GM18909 (cell line): ENCODE results near the gene ANKFN1.

ENCODE experiments used
- ATAC-seq: cut with Tn5 transposase; IDR thresholded peaks from one replicate; pipeline ENCODE4 v1.9.1; 2021; ENCODE audit warnings: mild to moderate bottlenecking; ENCODE audit not compliant: unreplicated experiment, poor library complexity

The ANKFN1 gene

DNA sequence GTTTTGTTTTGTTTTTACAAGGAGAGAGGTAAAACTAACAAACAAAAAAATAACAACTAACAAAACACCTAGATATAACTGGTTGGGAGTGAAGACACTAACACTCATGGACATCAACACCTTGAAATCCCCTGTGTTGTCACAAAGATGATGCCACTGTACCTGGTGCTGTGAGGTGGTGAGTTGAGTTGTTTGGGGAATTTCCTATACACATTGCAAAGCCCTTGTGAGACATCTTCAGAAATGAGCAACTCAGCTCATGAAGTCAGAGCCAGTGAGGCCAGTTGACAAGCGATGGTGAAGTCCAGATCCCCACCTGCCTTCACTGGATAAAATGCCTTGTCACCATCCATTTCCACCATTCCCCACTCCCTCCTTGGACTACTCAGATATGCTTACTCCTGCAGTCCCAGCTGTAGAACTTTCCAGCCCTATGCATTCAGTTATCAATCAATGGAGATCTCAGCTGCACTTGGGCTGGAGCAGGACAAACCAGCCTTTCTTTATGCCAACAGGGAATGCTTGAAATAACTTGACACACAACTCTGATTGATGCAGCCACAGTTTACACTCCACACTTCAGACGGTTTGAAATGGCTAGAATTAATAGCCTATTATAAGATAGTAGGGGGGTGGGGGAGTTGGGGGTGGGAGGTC is 22.2 kb downstream of the ANKFN1 start:
- ATAC-seq, result no peak

- no peak for ATAC-seq
These were observed 22.8 kb downstream of the ANKFN1 start for GRCh38 chr17:56176091-56176490.

- ATAC-seq, result no peak
These were observed 24.1 kb downstream of the ANKFN1 start for GRCh38 chr17:56177361-56177760.

GRCh38 chr17:56178203-56178602 is 24.9 kb downstream of the ANKFN1 start:
- ATAC-seq, result no peak

DNA sequence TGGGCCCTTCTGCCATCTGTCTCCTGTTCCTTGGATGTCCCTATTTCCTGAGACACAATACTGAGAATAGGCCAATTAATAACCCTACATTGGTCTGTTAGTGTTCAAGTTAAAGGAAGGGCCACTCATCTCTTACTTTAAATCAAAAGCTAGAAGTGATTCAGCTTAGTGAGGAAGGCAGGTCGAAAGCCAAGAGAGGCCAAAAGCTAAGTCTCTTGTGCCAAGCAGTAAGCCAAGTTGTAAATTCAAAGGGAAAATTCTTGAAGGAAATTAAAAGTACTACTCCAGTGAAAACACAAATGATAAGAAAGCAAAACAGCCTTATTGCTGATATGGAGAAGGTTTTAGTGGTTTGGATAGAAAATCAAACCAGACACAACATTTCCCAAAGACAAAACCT is 28.8 kb downstream of the ANKFN1 start:
- ATAC-seq, result no peak

DNA sequence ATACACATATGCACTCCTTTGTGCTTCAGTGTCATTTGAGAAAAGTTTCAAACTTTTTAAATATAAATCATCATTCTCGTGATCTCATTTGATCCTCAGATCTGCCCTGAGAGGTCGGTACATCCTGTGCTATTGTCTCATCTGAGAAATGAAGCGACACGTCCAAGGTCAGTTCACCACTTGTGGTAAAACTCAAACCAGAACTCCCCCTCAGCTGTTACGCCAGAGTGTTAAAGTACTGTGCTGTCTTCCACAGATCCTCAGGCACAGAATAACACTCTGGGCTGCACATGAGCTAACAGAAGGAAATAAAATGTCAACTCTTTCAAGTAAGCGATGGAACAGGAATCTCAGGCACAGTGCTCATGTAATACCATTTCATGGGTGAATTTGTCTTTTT is 31.4 kb downstream of the ANKFN1 start:
- ATAC-seq, result no peak

GRCh38 chr17:56185491-56186221 is 32.4 kb downstream of the ANKFN1 start:
- ATAC-seq, result no peak

- no peak for ATAC-seq
These were observed 33.0 kb downstream of the ANKFN1 start for GRCh38 chr17:56186222-56186786.

- no peak for ATAC-seq
These were observed 50.2 kb downstream of the ANKFN1 start for GRCh38 chr17:56203430-56203829.

DNA sequence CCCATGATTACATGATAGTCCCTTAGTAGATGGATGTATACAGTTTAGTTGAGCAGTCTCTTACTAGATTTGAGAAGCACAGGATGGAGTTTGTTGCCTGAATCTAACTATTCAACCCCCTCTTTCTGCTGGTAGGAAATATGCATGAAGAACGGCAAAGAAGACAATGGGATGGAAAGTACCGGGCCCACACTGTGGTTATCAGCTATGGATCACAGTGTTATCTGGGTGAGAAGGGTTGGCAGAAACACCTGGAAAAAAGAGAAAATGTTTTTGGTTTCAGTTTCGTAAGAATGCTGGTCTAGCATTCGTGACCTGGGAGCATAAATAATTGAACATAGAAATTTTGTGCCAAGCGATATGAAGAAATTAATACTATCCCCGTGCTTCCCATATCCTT is 53.1 kb downstream of the ANKFN1 start:
- ATAC-seq, result no peak

GRCh38 chr17:56213031-56213430 is 59.8 kb downstream of the ANKFN1 start:
- no peak for ATAC-seq

DNA sequence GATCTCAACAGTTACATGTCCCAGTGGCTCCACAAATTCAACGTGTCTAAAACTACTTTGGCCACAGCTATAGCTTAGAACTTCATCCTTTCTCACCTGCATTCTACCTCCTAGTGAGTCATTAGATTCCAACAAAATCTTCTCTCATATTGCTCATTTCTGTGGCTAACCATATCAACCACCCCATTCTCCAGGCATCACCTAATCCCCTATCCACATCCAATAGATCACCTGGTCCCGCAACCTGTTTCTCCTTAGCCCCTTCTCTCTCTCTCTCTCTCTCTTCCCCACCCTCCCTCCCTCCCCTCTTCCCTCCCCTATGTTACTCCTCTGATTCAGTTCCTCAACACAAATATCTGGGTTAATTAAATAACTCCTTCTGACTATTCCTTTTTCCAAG is 64.6 kb downstream of the ANKFN1 start:
- ATAC-seq, result no peak

GRCh38 chr17:56222255-56222654 is 69.0 kb downstream of the ANKFN1 start:
- ATAC-seq, result no peak

GRCh38 chr17:56230660-56231059 is 77.4 kb downstream of the ANKFN1 start:
- ATAC-seq, result no peak

GRCh38 chr17:56231252-56231651 is 78.0 kb downstream of the ANKFN1 start:
- ATAC-seq, result no peak

DNA sequence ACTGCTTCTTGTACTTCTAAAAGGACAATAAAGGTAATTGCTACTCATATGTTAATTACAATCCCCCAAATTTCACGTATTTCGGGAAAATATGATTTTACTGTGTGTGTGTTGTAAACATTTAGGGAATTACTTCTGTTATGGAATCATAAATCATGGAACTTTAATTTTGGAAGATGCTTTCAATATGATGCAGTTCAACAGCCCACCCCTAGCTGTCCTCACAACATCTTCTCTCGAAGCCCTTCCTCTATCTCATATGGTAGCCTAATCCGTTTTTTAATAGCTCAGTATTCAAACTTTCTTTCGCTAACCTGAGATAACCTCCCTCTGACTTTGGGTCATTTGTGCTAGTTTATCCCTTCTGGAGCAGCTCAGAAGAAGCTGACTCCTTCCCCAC is 78.4 kb downstream of the ANKFN1 start:
- no peak for ATAC-seq

DNA sequence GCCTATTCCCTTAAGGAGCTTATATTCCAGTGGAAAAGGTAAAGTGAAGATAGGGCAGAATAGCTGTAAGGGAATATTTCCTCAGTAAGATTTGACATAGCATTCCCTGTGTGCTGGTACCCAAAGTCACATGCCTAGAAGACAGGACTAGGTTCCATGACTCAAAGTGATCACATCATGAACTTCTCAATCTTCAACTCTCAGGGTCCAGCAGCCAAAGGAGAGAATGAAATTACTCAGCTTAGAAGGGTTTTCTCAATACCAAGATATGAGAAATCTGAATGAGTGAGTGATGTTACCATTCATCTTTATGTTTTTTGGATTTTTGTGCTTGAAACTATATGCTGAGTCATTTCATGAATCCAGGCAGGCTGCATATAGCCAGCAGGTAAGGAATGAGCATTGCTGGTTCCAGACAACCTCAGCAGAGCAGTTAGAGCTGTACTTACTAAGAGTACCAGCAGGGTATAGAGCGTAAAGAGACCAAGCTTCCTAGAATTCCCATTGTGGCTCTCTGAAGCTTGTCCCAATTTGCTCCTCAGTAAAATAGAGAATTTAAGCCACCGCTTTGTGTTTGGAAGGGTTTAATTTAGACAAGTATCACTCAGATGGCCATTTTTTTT is 91.1 kb downstream of the ANKFN1 start:
- ATAC-seq, result no peak

- no peak for ATAC-seq
These were observed 94.5 kb downstream of the ANKFN1 start for GRCh38 chr17:56247816-56248215.

DNA sequence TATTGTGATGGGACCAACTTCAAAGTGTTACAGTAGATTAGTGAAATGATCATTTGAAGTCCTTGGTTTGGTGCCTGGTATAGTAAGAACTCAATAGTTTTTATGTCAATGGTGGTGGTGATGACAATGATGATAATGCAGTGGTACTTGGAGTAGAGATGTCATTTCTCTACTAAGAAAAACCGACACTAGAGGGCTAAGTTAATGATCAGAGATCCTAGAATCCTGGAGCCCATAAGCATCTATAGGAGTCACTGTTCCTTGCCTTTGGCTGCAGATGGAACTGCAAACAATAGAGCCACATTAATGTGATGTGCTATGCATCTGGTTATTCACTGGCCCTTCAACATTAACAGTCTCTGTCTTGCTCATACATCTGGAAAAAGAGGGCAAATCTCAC is 103.8 kb downstream of the ANKFN1 start:
- ATAC-seq, result no peak

DNA sequence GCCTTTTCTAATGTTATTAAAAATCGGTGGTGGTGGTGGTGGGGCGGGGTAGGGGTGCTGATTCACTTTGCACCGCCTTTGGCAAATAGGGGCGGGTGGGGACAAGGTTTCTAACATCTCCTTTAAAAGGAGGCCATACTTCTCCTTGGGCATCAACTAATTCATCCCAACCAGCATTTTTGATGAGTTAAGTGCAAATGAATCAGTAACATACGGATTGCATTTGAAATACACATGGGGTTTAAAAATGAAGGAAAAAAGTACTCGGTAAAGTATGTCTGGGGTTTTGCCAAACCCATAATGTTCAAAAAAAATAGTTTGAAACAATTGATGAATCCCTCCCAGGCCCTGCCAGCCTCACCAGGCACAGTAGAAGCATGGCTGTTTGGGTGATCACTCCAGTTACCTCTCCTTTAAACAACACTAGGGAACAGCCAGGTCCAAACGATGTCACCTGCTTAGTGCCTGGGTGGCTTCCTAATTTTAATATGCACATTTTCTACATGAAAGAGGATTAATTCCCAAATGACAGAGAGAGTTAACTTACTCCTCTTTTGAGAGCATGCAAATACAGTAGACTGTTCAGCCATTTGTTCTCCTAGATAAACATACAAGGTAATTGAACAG is 107.2 kb downstream of the ANKFN1 start:
- ATAC-seq, result no peak

- no peak for ATAC-seq
These were observed 109.5 kb downstream of the ANKFN1 start for GRCh38 chr17:56262803-56263202.
